Tibial artery (tissue), 4 donors: ENCODE data around the gene THAP2.

ENCODE experiments used
- DNase-seq, 2 donors: peaks; one replicate each; pipeline ENCODE4 v3.0.0-alpha.2; 2019
- H3K27ac ChIP-seq, 2 donors: fragments of 200-600 bp; sonication (generic) in 1 of 2; 1 replicate in 1 of 2; 2 replicates in 1 of 2; pipeline ENCODE4 v1.5.1; 2018 to 2019; ENCODE audit warnings: mild to moderate bottlenecking in 1 of 2
- H3K27me3 ChIP-seq, 2 donors: fragments of 200-600 bp; sonication (generic) in 1 of 2; one replicate each; pipeline versions ENCODE4 v1.5.1 to v1.6.0; 2016 to 2019
- H3K36me3 ChIP-seq, 3 donors: fragments of 200-600 bp; sonication (generic) in 2 of 3; one replicate each; pipeline ENCODE4 v1.5.1; 2016 to 2019; ENCODE audit warnings: mild to moderate bottlenecking in 2 of 3
- H3K4me1 ChIP-seq, 4 donors: fragments of 200-600 bp; sonication (generic) in 2 of 4; 1 replicate in 3 of 4; 2 replicates in 1 of 4; pipeline ENCODE4 v1.5.1; 2016 to 2019
- H3K4me3 ChIP-seq, 2 donors: fragments of 200-600 bp; sonication (generic) in 1 of 2; 1 replicate in 1 of 2; 2 replicates in 1 of 2; pipeline ENCODE4 v1.5.1; 2018 to 2019; ENCODE audit warnings: mild to moderate bottlenecking in 2 of 2
- H3K9me3 ChIP-seq, 3 donors: fragments of 200-600 bp; sonication (generic) in 1 of 3; one replicate each; pipeline ENCODE4 v1.5.1; 2016 to 2019
- CTCF ChIP-seq, 2 experiments: fragments of 200-600 bp in 1 of 2; fragments of 450-650 bp in 1 of 2; IDR thresholded peaks; one replicate each; pipeline ENCODE4 v1.5.1; 2017 to 2019; ENCODE audit warnings: antibody characterized with exemption in 2 of 2, mild to moderate bottlenecking in 1 of 2, moderate library complexity in 1 of 2
- intact Hi-C: fragments of 100-400 bp; cut with DNase I; formaldehyde crosslinking; loops from one replicate; pipeline ENCODE4 v1.15.0; 2023; ENCODE audit warnings: low total_unique reads

THAP2 gene

GRCh38 chr12:71663561-71664410 lies at the start of gene THAP2, which contains the start of gene ZFC3H1:
Gene THAP2, plus strand, starts transcription at chr12:71664301. Its CDS starts 209 bp downstream, at chr12:71664510.
Gene ZFC3H1, minus strand, starts transcription at chr12:71663848. Its CDS starts 238 bp downstream, at chr12:71663610.
- H3K36me3 ChIP-seq = peaks cover 5 to 13% (median 13%) of the 10 kb centered on the region in 3 donors
- intact Hi-C loops = loop anchor here (2.0 kb wide), 1 partner anchor 91 kb away; the partner anchor contains the start of gene RAB21
- peak within 1 kb of the TSS; percentile 91 to 97 for H3K27ac ChIP-seq
- no peak for TF ChIP-seq CTCF (IDR thresholded peaks at IDR 0.05)
- no peaks in the 10 kb centered on the region for H3K9me3 ChIP-seq
- no peaks in the 10 kb centered on the region for H3K27me3 ChIP-seq
- DNase-seq = peak; percentile 96 to 97
- peak within 1 kb of the TSS; percentile 77 to 81 for H3K4me3 ChIP-seq
- peaks cover 0 to 41% (median 13%) of the 10 kb centered on the region in 4 donors for H3K4me1 ChIP-seq

GRCh38 chr12:71621938-71622337 lies 42.2 kb upstream of the THAP2 start:
- Histone ChIP-seq H3K4me3 (no peak overlapping the region), H3K27ac (no peak overlapping the region), H3K4me1 (no peaks in the 10 kb centered on the region), H3K9me3 (no peaks in the 10 kb centered on the region), H3K27me3 (no peaks in the 10 kb centered on the region), H3K36me3 (peaks cover 81 to 92% (median 88%) of the 10 kb centered on the region in 3 donors)
- DNase-seq = no peak
- intact Hi-C loops = no loop called here
- no peak for TF ChIP-seq CTCF (IDR thresholded peaks at IDR 0.05)

GRCh38 chr12:71625476-71625875 lies 38.6 kb upstream of the THAP2 start:
- H3K4me3 ChIP-seq = no peak overlapping the region
- TF ChIP-seq CTCF (IDR thresholded peaks at IDR 0.05) = no peak
- peaks cover 88 to 95% (median 89%) of the 10 kb centered on the region in 3 donors for H3K36me3 ChIP-seq
- intact Hi-C loops = no loop called here
- no peaks in the 10 kb centered on the region for H3K9me3 ChIP-seq
- DNase-seq = no peak
- no peaks in the 10 kb centered on the region for H3K4me1 ChIP-seq
- no peak overlapping the region for H3K27ac ChIP-seq
- no peaks in the 10 kb centered on the region for H3K27me3 ChIP-seq

GRCh38 chr12:71626098-71626497 lies 38.0 kb upstream of the THAP2 start:
- H3K4me3 ChIP-seq = no peak overlapping the region
- no peak overlapping the region for H3K27ac ChIP-seq
- no peaks in the 10 kb centered on the region for H3K9me3 ChIP-seq
- H3K4me1 ChIP-seq = no peaks in the 10 kb centered on the region
- H3K36me3 ChIP-seq = peaks cover 88 to 97% (median 92%) of the 10 kb centered on the region in 3 donors
- intact Hi-C loops = no loop called here
- no peak for TF ChIP-seq CTCF (IDR thresholded peaks at IDR 0.05)
- DNase-seq = no peak
- no peaks in the 10 kb centered on the region for H3K27me3 ChIP-seq

GRCh38 chr12:71626768-71627167 lies 37.3 kb upstream of the THAP2 start:
- intact Hi-C loops = no loop called here
- Histone ChIP-seq H3K27me3 (no peaks in the 10 kb centered on the region), H3K36me3 (peaks cover 88 to 97% (median 97%) of the 10 kb centered on the region in 3 donors), H3K9me3 (no peaks in the 10 kb centered on the region), H3K27ac (no peak overlapping the region), H3K4me1 (no peaks in the 10 kb centered on the region), H3K4me3 (no peak overlapping the region)
- DNase-seq = no peak
- no peak for TF ChIP-seq CTCF (IDR thresholded peaks at IDR 0.05)
